MM.1S (cell line): ENCODE measurements around the gene TFIP11.

Experiments used
- DNase-seq: peaks from one replicate; pipeline ENCODE4 v3.0.0-alpha.2; 2015
- H2AFZ ChIP-seq: fragments of 300-600 bp; sonication (generic); 2 replicates; pipeline ENCODE4 v1.6.0; 2016; ENCODE audit warnings: antibody characterized with exemption, low read length
- H3F3A ChIP-seq: fragments of 300-600 bp; sonication (generic); 2 replicates; pipeline ENCODE4 v1.6.1; 2016; ENCODE audit warnings: mild to moderate bottlenecking, antibody characterized with exemption, low read length, moderate library complexity, mixed read lengths; ENCODE audit not compliant: insufficient read depth
- H3K27ac ChIP-seq: fragments of 300-600 bp; sonication (generic); 2 replicates; pipeline ENCODE4 v1.5.1; 2016; ENCODE audit warnings: mild to moderate bottlenecking, low read length
- H3K27me3 ChIP-seq: fragments of 300-600 bp; sonication (generic); replicated peaks from 2 replicates; pipeline ENCODE4 v1.6.0; 2016; ENCODE audit warnings: low read length; ENCODE audit not compliant: insufficient read depth
- H3K36me3 ChIP-seq: fragments of 300-600 bp; sonication (generic); replicated peaks from 2 replicates; pipeline ENCODE4 v1.6.1; 2016; ENCODE audit warnings: mild to moderate bottlenecking, low read length, mixed read lengths; ENCODE audit not compliant: insufficient read depth
- H3K4me1 ChIP-seq: fragments of 300-600 bp; sonication (generic); 2 replicates; pipeline ENCODE4 v1.6.1; 2016; ENCODE audit warnings: low read length, mixed read lengths
- H3K4me2 ChIP-seq: fragments of 300-600 bp; sonication (generic); 2 replicates; pipeline ENCODE4 v1.6.0; 2016; ENCODE audit warnings: low read depth, low read length
- H3K4me3 ChIP-seq: fragments of 300-600 bp; sonication (generic); 2 replicates; pipeline ENCODE4 v1.5.1; 2016; ENCODE audit warnings: low read length, mixed read lengths
- H3K79me2 ChIP-seq: fragments of 300-600 bp; sonication (generic); 2 replicates; pipeline ENCODE4 v1.6.1; 2016; ENCODE audit warnings: mixed run types, low read length, mixed read lengths
- H3K9ac ChIP-seq: fragments of 300-600 bp; sonication (generic); 2 replicates; pipeline ENCODE4 v1.6.1; 2016; ENCODE audit warnings: low read length, mixed read lengths
- H3K9me2 ChIP-seq: fragments of 300-600 bp; sonication (generic); replicated peaks from 2 replicates; pipeline ENCODE4 v1.6.1; 2016; ENCODE audit warnings: mild to moderate bottlenecking, low read length, mixed read lengths; ENCODE audit not compliant: insufficient read depth
- H3K9me3 ChIP-seq: fragments of 300-600 bp; sonication (generic); replicated peaks from 2 replicates; pipeline ENCODE4 v1.6.1; 2016; ENCODE audit warnings: mild to moderate bottlenecking, low read length, mixed read lengths; ENCODE audit not compliant: insufficient read depth
- H4K20me1 ChIP-seq: fragments of 300-600 bp; sonication (generic); 2 replicates; pipeline ENCODE4 v1.6.1; 2016; ENCODE audit warnings: mild to moderate bottlenecking, low read length, moderate library complexity, mixed read lengths; ENCODE audit not compliant: insufficient read depth
- CTCF ChIP-seq: fragments of 300-600 bp; sonication (generic); IDR thresholded peaks from 2 replicates; pipeline ENCODE4 v1.5.1; 2016; ENCODE audit warnings: antibody characterized with exemption, low read length, mixed read lengths
- EZH2 ChIP-seq: fragments of 300-600 bp; sonication (generic); optimal IDR thresholded peaks from 2 replicates; pipeline ENCODE3; 2017; ENCODE audit warnings: low read depth, mild to moderate bottlenecking, antibody characterized with exemption, low read length, mixed read lengths
- EZH2phosphoT487 ChIP-seq: fragments of 300-600 bp; sonication (generic); IDR thresholded peaks from 2 replicates; pipeline ENCODE4 v1.6.1; 2018; ENCODE audit warnings: antibody characterized with exemption, low read length

Gene TFIP11

GRCh38 chr22:26547426-26547825, 35.2 kb upstream of the TFIP11 start:
- Histone ChIP-seq H2AFZ (no peak overlapping the region), H3K79me2 (peaks cover 98% of the 10 kb centered on the region), H3K4me1 (peaks cover 29% of the 10 kb centered on the region), H3K27ac (peak overlapping the region; percentile 48; the same call in 1 of the 2 replicates), H3K9ac (no peak overlapping the region), H3K4me3 (no peak overlapping the region), H4K20me1 (no peaks in the 10 kb centered on the region), H3K9me3 (no peaks in the 10 kb centered on the region), H3K27me3 (no peaks in the 10 kb centered on the region), H3F3A (peaks cover 9% of the 10 kb centered on the region), H3K36me3 (peaks cover 2% of the 10 kb centered on the region; the same call in 1 of the 2 replicates), H3K9me2 (no peaks in the 10 kb centered on the region), H3K4me2 (peak overlapping the region; percentile 14; the same call in 1 of the 2 replicates)
- peak; percentile 67 for DNase-seq
- no peak for TF ChIP-seq EZH2

DNA sequence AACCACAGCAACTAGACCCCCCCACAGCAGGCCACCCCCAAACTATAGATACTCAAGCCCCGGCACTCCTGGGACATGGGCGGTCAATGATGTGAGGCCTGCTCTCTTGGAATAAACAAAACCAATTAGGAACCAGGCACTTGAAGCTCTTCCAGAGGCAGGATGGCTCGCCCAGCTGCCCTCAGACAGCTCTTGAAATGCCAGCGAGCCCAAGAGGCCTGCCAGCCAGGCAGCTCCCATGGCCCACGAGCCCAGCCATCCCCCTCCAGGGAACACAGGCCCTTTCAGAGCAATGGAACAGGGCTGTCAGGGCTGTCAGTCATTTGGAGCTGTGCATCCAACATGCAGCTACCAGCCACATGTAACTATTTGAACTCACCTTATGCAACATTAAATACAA, 34.0 kb upstream of the TFIP11 start:
- no peaks in the 10 kb centered on the region for H3K27me3 ChIP-seq
- H3F3A ChIP-seq: 0 out of 2 replicates have a peak, but pooled peaks cover 7% of the 10 kb centered on the region
- H3K9me2 ChIP-seq: no peaks in the 10 kb centered on the region
- peaks cover 24% of the 10 kb centered on the region for H3K4me1 ChIP-seq
- H3K9ac ChIP-seq: no peak overlapping the region
- H3K36me3 ChIP-seq: peaks cover 5% of the 10 kb centered on the region; the same call in 1 of the 2 replicates
- TF ChIP-seq EZH2 (no peak), CTCF (no peak), EZH2phosphoT487 (no peak)
- H3K9me3 ChIP-seq: no peaks in the 10 kb centered on the region
- no peak overlapping the region for H3K4me2 ChIP-seq
- no peaks in the 10 kb centered on the region for H4K20me1 ChIP-seq
- no peak overlapping the region for H3K4me3 ChIP-seq
- peaks cover 97% of the 10 kb centered on the region for H3K79me2 ChIP-seq
- peak overlapping the region; percentile 48; the same call in 1 of the 2 replicates for H3K27ac ChIP-seq
- no peak overlapping the region for H2AFZ ChIP-seq
- no peak for DNase-seq

GRCh38 chr22:26545827-26546226, 33.6 kb upstream of the TFIP11 start:
- Histone ChIP-seq H3K4me3 (no peak overlapping the region), H2AFZ (no peak overlapping the region), H3K27ac (no peak overlapping the region), H4K20me1 (no peaks in the 10 kb centered on the region), H3K9me2 (no peaks in the 10 kb centered on the region), H3K36me3 (peaks cover 9% of the 10 kb centered on the region; the same call in 1 of the 2 replicates), H3F3A (0 out of 2 replicates have a peak, but pooled peaks cover 7% of the 10 kb centered on the region), H3K79me2 (peaks cover 97% of the 10 kb centered on the region), H3K4me2 (no peak overlapping the region), H3K9me3 (no peaks in the 10 kb centered on the region), H3K4me1 (peaks cover 24% of the 10 kb centered on the region), H3K27me3 (no peaks in the 10 kb centered on the region), H3K9ac (no peak overlapping the region)
- TF ChIP-seq CTCF: no peak
- no peak for TF ChIP-seq EZH2
- TF ChIP-seq EZH2phosphoT487: no peak
- no peak for DNase-seq

GRCh38 chr22:26545385-26545784, 33.1 kb upstream of the TFIP11 start:
- no peaks in the 10 kb centered on the region for H3K27me3 ChIP-seq
- no peak overlapping the region for H2AFZ ChIP-seq
- no peaks in the 10 kb centered on the region for H3K9me3 ChIP-seq
- TF ChIP-seq EZH2phosphoT487 (no peak), CTCF (no peak), EZH2 (no peak)
- no peak overlapping the region for H3K9ac ChIP-seq
- peaks cover 97% of the 10 kb centered on the region for H3K79me2 ChIP-seq
- no peaks in the 10 kb centered on the region for H3K9me2 ChIP-seq
- H3K4me3 ChIP-seq: no peak overlapping the region
- H4K20me1 ChIP-seq: no peaks in the 10 kb centered on the region
- H3K36me3 ChIP-seq: peaks cover 9% of the 10 kb centered on the region; the same call in 1 of the 2 replicates
- H3K4me1 ChIP-seq: peaks cover 24% of the 10 kb centered on the region
- H3F3A ChIP-seq: 0 out of 2 replicates have a peak, but pooled peaks cover 7% of the 10 kb centered on the region
- no peak overlapping the region for H3K4me2 ChIP-seq
- no peak for DNase-seq
- no peak overlapping the region for H3K27ac ChIP-seq
